HEK293 (cell line): ENCODE measurements around the gene KDR.

Experiments used
- CTCF ChIA-PET: fragments of 350-600 bp; formaldehyde crosslinking; extraction: SDS; loops from one replicate; lab custom pipeline; 2021; ENCODE audit warnings: antibody characterized with exemption; lab: Yijun Ruan, JAX
- POLR2A ChIA-PET: fragments of 300-600 bp; formaldehyde crosslinking; extraction: SDS; loops from one replicate; lab custom pipeline; 2020; ENCODE audit warnings: antibody characterized with exemption, inconsistent platforms; lab: Yijun Ruan, JAX
- H3K27ac ChIP-seq: fragments of 200-500 bp; sonication (Bioruptor generic); 2 replicates; pipeline ENCODE4 v1.5.1; 2014; ENCODE audit warnings: low read depth, low read length, control low read depth, inconsistent platforms; ENCODE audit errors: extremely low read depth
- H3K36me3 ChIP-seq, 2 experiments: fragments of 200-500 bp in 1 of 2; sonication (Bioruptor generic) in 1 of 2; 1 replicate in 1 of 2; 2 replicates in 1 of 2; pipeline ENCODE4 v1.5.1; 2014 to 2017; ENCODE audit warnings: inconsistent platforms in 2 of 2, low read length in 2 of 2; ENCODE audit not compliant: control insufficient read depth in 2 of 2, insufficient read depth in 1 of 2
- H3K4me1 ChIP-seq: fragments of 200-500 bp; sonication (Bioruptor generic); 2 replicates; pipeline ENCODE4 v1.5.1; 2014; ENCODE audit warnings: mild to moderate bottlenecking, low read length, inconsistent platforms; ENCODE audit not compliant: control insufficient read depth, insufficient read depth
- H3K4me3 ChIP-seq: 2 replicates; pipeline ENCODE4 v1.5.1; 2011; ENCODE audit warnings: low read depth, mild to moderate bottlenecking, control low read depth, low read length, moderate library complexity
- H3K9me3 ChIP-seq: fragments of 200-500 bp; sonication (Bioruptor generic); 2 replicates; pipeline ENCODE4 v1.5.1; 2014; ENCODE audit warnings: low read depth, low read length, inconsistent platforms; ENCODE audit not compliant: control insufficient read depth, insufficient read depth
- BCL11B ChIP-seq: fragments of 450-650 bp; formaldehyde crosslinking; IDR thresholded peaks from 2 replicates; pipeline ENCODE4 v1.5.1; 2016; ENCODE audit warnings: low read depth, missing biosample characterization, missing genetic modification characterization
- KLF10 ChIP-seq: fragments of 450-650 bp; IDR thresholded peaks from 2 replicates; pipeline ENCODE4 v1.5.1; 2018; ENCODE audit warnings: missing biosample characterization, mild to moderate bottlenecking, missing genetic modification characterization
- KLF8 ChIP-seq: fragments of 450-650 bp; formaldehyde crosslinking; IDR thresholded peaks from 2 replicates; pipeline ENCODE4 v1.5.1; 2016; ENCODE audit warnings: missing biosample characterization, missing genetic modification characterization
- MYNN ChIP-seq: fragments of 450-650 bp; formaldehyde crosslinking; IDR thresholded peaks from 2 replicates; pipeline ENCODE4 v1.5.1; 2016; ENCODE audit warnings: missing biosample characterization, missing genetic modification characterization, borderline replicate concordance
- MZF1 ChIP-seq: fragments of 450-650 bp; formaldehyde crosslinking; IDR thresholded peaks from 2 replicates; pipeline ENCODE4 v1.5.1; 2017; ENCODE audit warnings: missing biosample characterization, missing genetic modification characterization, borderline replicate concordance
- OSR2 ChIP-seq: fragments of 450-650 bp; formaldehyde crosslinking; IDR thresholded peaks from 2 replicates; pipeline ENCODE4 v1.5.1; 2016; ENCODE audit warnings: missing biosample characterization, missing genetic modification characterization
- RBAK ChIP-seq: fragments of 450-650 bp; formaldehyde crosslinking; IDR thresholded peaks from 2 replicates; pipeline ENCODE4 v1.5.1; 2016; ENCODE audit warnings: missing biosample characterization, missing genetic modification characterization
- TCF7L2 ChIP-seq: IDR thresholded peaks from 2 replicates; pipeline ENCODE4 v1.6.1; 2011; ENCODE audit warnings: low read depth, mild to moderate bottlenecking, inconsistent platforms, low read length, moderate library complexity, borderline replicate concordance
- ZBTB8A ChIP-seq: fragments of 450-650 bp; formaldehyde crosslinking; IDR thresholded peaks from 2 replicates; pipeline ENCODE4 v1.5.1; 2016; ENCODE audit warnings: missing biosample characterization, missing genetic modification characterization
- ZFP3 ChIP-seq: fragments of 450-650 bp; formaldehyde crosslinking; IDR thresholded peaks from 2 replicates; pipeline ENCODE4 v1.5.1; 2016; ENCODE audit warnings: low read depth, missing biosample characterization, missing genetic modification characterization
- ZNF146 ChIP-seq: fragments of 450-650 bp; formaldehyde crosslinking; IDR thresholded peaks from 2 replicates; pipeline ENCODE4 v1.5.1; 2016; ENCODE audit warnings: missing biosample characterization, missing genetic modification characterization
- ZNF155 ChIP-seq: fragments of 450-650 bp; formaldehyde crosslinking; IDR thresholded peaks from 2 replicates; pipeline ENCODE4 v1.5.1; 2016; ENCODE audit warnings: missing biosample characterization, missing genetic modification characterization
- ZNF175 ChIP-seq: fragments of 450-650 bp; formaldehyde crosslinking; IDR thresholded peaks from 2 replicates; pipeline ENCODE4 v1.5.1; 2016; ENCODE audit warnings: missing biosample characterization, missing genetic modification characterization
- ZNF184 ChIP-seq: fragments of 450-650 bp; IDR thresholded peaks from 2 replicates; pipeline ENCODE4 v1.5.1; 2018; ENCODE audit warnings: missing biosample characterization, mild to moderate bottlenecking, missing genetic modification characterization
- ZNF433 ChIP-seq: fragments of 450-650 bp; formaldehyde crosslinking; IDR thresholded peaks from 2 replicates; pipeline ENCODE4 v1.5.1; 2016; ENCODE audit warnings: missing biosample characterization, missing genetic modification characterization, low read depth
- ZNF530 ChIP-seq: fragments of 450-650 bp; formaldehyde crosslinking; IDR thresholded peaks from 2 replicates; pipeline ENCODE4 v1.5.1; 2016; ENCODE audit warnings: low read depth, missing biosample characterization, missing genetic modification characterization
- ZNF548 ChIP-seq: fragments of 450-650 bp; formaldehyde crosslinking; IDR thresholded peaks from 2 replicates; pipeline ENCODE4 v1.5.1; 2016; ENCODE audit warnings: missing biosample characterization, missing genetic modification characterization
- ZNF600 ChIP-seq: fragments of 450-650 bp; formaldehyde crosslinking; IDR thresholded peaks from 2 replicates; pipeline ENCODE4 v1.5.1; 2016; ENCODE audit warnings: missing biosample characterization, missing genetic modification characterization
- ZNF624 ChIP-seq: fragments of 450-650 bp; formaldehyde crosslinking; IDR thresholded peaks from 2 replicates; pipeline ENCODE4 v1.5.1; 2017; ENCODE audit warnings: missing biosample characterization, missing genetic modification characterization
- ZNF629 ChIP-seq: fragments of 450-650 bp; formaldehyde crosslinking; IDR thresholded peaks from 2 replicates; pipeline ENCODE4 v1.5.1; 2017; ENCODE audit warnings: missing biosample characterization, missing genetic modification characterization
- ZNF677 ChIP-seq: fragments of 450-650 bp; IDR thresholded peaks from 2 replicates; pipeline ENCODE4 v1.5.0; 2018; ENCODE audit warnings: missing biosample characterization, mild to moderate bottlenecking, missing genetic modification characterization, moderate library complexity
- ZNF76 ChIP-seq: fragments of 450-650 bp; formaldehyde crosslinking; IDR thresholded peaks from 2 replicates; pipeline ENCODE4; 2016; ENCODE audit warnings: low read depth, missing biosample characterization, missing genetic modification characterization, borderline replicate concordance
- ZNF768 ChIP-seq: fragments of 450-650 bp; formaldehyde crosslinking; IDR thresholded peaks from 2 replicates; pipeline ENCODE4 v1.5.1; 2018; ENCODE audit warnings: missing biosample characterization, mild to moderate bottlenecking, missing genetic modification characterization
- TF ChIP-seq, protein P1 (sequence below): fragments of 450-650 bp; formaldehyde crosslinking; IDR thresholded peaks from 2 replicates; pipeline ENCODE4 v1.5.1; 2017; ENCODE audit warnings: missing biosample characterization, missing genetic modification characterization
- TF ChIP-seq, protein P2 (sequence below): fragments of 450-650 bp; formaldehyde crosslinking; IDR thresholded peaks from 2 replicates; pipeline ENCODE4 v1.5.1; 2016; ENCODE audit warnings: missing biosample characterization, missing genetic modification characterization
- TF ChIP-seq, protein P3 (sequence below): fragments of 450-650 bp; formaldehyde crosslinking; IDR thresholded peaks from 2 replicates; pipeline ENCODE4 v1.5.1; 2017; ENCODE audit warnings: missing biosample characterization, missing genetic modification characterization
- TF ChIP-seq, protein P4 (sequence below): fragments of 450-650 bp; formaldehyde crosslinking; IDR thresholded peaks from 2 replicates; pipeline ENCODE4 v1.5.1; 2016; ENCODE audit warnings: missing biosample characterization, missing genetic modification characterization, borderline replicate concordance
- TF ChIP-seq, protein P5 (sequence below): fragments of 450-650 bp; formaldehyde crosslinking; IDR thresholded peaks from 2 replicates; pipeline ENCODE4 v1.5.1; 2016; ENCODE audit warnings: missing biosample characterization, missing genetic modification characterization

Gene KDR

DNA sequence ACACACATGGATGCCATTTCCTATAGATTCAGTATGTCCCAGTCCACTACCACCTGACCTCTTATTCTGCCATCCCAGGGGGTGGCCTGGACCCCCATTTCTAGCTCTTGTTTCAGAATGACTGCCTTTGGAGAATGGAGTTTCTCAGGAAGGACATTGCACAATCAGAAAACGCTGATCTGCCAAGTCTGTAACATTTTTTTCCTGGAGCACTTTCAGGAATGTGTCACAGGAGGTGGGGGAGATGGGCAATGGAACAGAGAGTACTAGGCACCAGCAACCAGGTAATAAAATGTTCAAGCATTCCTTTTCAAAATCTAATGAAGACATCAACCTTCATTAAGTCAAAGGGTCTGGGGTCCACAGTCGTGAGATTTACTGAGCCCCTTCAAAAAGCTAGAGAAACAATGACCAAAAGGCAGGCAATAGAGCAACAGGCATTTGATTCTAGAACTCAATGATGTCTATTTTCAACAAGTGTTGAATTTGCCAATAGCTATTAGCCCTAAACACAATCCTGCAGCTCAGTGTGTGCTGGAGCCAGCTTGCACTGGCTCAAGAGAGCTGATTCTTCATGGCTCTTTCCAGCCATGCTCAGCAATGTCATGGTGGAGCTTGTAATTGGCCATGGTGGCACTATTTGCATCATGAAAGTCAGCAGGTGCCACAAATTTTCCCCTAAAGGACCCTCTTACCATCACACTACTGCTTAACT lies 87.1 kb downstream of the KDR start:
- no peaks in the 10 kb centered on the region for H3K36me3 ChIP-seq
- TF ChIP-seq, protein P1, sequence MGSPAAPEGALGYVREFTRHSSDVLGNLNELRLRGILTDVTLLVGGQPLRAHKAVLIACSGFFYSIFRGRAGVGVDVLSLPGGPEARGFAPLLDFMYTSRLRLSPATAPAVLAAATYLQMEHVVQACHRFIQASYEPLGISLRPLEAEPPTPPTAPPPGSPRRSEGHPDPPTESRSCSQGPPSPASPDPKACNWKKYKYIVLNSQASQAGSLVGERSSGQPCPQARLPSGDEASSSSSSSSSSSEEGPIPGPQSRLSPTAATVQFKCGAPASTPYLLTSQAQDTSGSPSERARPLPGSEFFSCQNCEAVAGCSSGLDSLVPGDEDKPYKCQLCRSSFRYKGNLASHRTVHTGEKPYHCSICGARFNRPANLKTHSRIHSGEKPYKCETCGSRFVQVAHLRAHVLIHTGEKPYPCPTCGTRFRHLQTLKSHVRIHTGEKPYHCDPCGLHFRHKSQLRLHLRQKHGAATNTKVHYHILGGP (tag by site-specific recombination): no peak
- no peak for TF ChIP-seq ZNF677 (tag by site-specific recombination)
- TF ChIP-seq ZBTB8A: no peak
- TF ChIP-seq ZNF76 (tag by site-specific recombination): no peak
- no peak for TF ChIP-seq ZNF146 (tag by site-specific recombination)
- TF ChIP-seq ZNF433 (tag by site-specific recombination): no peak
- no peak for TF ChIP-seq MZF1 (tag by site-specific recombination)
- no peak for TF ChIP-seq RBAK (tag by site-specific recombination)
- no peak for TF ChIP-seq ZFP3
- TF ChIP-seq, protein P2, sequence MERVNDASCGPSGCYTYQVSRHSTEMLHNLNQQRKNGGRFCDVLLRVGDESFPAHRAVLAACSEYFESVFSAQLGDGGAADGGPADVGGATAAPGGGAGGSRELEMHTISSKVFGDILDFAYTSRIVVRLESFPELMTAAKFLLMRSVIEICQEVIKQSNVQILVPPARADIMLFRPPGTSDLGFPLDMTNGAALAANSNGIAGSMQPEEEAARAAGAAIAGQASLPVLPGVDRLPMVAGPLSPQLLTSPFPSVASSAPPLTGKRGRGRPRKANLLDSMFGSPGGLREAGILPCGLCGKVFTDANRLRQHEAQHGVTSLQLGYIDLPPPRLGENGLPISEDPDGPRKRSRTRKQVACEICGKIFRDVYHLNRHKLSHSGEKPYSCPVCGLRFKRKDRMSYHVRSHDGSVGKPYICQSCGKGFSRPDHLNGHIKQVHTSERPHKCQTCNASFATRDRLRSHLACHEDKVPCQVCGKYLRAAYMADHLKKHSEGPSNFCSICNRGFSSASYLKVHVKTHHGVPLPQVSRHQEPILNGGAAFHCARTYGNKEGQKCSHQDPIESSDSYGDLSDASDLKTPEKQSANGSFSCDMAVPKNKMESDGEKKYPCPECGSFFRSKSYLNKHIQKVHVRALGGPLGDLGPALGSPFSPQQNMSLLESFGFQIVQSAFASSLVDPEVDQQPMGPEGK: no peak
- no peak for TF ChIP-seq ZNF629 (tag by site-specific recombination)
- TF ChIP-seq, protein P3, sequence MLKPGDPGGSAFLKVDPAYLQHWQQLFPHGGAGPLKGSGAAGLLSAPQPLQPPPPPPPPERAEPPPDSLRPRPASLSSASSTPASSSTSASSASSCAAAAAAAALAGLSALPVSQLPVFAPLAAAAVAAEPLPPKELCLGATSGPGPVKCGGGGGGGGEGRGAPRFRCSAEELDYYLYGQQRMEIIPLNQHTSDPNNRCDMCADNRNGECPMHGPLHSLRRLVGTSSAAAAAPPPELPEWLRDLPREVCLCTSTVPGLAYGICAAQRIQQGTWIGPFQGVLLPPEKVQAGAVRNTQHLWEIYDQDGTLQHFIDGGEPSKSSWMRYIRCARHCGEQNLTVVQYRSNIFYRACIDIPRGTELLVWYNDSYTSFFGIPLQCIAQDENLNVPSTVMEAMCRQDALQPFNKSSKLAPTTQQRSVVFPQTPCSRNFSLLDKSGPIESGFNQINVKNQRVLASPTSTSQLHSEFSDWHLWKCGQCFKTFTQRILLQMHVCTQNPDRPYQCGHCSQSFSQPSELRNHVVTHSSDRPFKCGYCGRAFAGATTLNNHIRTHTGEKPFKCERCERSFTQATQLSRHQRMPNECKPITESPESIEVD (tag by site-specific recombination): no peak
- TF ChIP-seq, protein P4, sequence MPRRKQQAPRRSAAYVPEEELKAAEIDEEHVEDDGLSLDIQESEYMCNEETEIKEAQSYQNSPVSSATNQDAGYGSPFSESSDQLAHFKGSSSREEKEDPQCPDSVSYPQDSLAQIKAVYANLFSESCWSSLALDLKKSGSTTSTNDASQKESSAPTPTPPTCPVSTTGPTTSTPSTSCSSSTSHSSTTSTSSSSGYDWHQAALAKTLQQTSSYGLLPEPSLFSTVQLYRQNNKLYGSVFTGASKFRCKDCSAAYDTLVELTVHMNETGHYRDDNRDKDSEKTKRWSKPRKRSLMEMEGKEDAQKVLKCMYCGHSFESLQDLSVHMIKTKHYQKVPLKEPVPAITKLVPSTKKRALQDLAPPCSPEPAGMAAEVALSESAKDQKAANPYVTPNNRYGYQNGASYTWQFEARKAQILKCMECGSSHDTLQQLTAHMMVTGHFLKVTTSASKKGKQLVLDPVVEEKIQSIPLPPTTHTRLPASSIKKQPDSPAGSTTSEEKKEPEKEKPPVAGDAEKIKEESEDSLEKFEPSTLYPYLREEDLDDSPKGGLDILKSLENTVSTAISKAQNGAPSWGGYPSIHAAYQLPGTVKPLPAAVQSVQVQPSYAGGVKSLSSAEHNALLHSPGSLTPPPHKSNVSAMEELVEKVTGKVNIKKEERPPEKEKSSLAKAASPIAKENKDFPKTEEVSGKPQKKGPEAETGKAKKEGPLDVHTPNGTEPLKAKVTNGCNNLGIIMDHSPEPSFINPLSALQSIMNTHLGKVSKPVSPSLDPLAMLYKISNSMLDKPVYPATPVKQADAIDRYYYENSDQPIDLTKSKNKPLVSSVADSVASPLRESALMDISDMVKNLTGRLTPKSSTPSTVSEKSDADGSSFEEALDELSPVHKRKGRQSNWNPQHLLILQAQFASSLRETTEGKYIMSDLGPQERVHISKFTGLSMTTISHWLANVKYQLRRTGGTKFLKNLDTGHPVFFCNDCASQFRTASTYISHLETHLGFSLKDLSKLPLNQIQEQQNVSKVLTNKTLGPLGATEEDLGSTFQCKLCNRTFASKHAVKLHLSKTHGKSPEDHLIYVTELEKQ: no peak
- no peak overlapping the region for H3K27ac ChIP-seq
- H3K9me3 ChIP-seq: no peaks in the 10 kb centered on the region
- ChIA-PET POLR2A (no interaction called here), CTCF (no interaction called here)
- no peaks in the 10 kb centered on the region for H3K4me1 ChIP-seq
- no peak overlapping the region for H3K4me3 ChIP-seq

DNA sequence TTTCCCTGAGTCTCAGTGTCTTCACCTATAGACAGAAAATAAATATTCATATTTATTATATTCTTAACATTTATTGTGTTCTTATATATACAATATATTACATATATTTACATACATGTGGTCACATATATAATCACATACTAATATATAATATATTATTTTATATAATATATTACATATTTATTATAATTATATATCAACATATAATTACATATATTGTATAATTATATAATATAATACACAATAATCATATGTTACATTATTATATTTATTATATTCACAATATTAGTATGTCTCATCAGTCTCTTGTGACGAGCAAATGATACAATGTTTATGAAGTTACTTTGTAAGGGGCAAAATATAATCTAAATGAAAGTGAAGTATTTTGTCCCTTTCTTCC lies 87.7 kb downstream of the KDR start:
- Histone ChIP-seq H3K36me3 (no peaks in the 10 kb centered on the region), H3K27ac (no peak overlapping the region), H3K9me3 (no peaks in the 10 kb centered on the region), H3K4me1 (no peaks in the 10 kb centered on the region), H3K4me3 (no peak overlapping the region)
- no peak for TF ChIP-seq OSR2
- no peak for TF ChIP-seq BCL11B (tag by site-specific recombination)
- no peak for TF ChIP-seq ZNF548 (tag by site-specific recombination)
- TF ChIP-seq ZNF768 (tag by site-specific recombination): no peak
- TF ChIP-seq, protein P5, sequence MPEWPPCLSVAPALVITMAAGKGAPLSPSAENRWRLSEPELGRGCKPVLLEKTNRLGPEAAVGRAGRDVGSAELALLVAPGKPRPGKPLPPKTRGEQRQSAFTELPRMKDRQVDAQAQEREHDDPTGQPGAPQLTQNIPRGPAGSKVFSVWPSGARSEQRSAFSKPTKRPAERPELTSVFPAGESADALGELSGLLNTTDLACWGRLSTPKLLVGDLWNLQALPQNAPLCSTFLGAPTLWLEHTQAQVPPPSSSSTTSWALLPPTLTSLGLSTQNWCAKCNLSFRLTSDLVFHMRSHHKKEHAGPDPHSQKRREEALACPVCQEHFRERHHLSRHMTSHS: no peak
- TF ChIP-seq ZNF624 (tag by site-specific recombination): no peak
- no peak for TF ChIP-seq ZNF155 (tag by site-specific recombination)
- TF ChIP-seq ZNF530 (tag by site-specific recombination): no peak
- TF ChIP-seq MYNN (tag by site-specific recombination): no peak
- TF ChIP-seq ZNF175: no peak
- TF ChIP-seq ZNF600 (tag by site-specific recombination): no peak
- no peak for TF ChIP-seq KLF8 (tag by site-specific recombination)
- TF ChIP-seq ZNF184 (tag by site-specific recombination): no peak
- no peak for TF ChIP-seq TCF7L2
- no peak for TF ChIP-seq KLF10 (tag by site-specific recombination)
- ChIA-PET CTCF (interaction anchor here (0.8 kb wide), 1 partner anchor 285 kb away, joined by 3 read pairs; no protein-coding TSS in a partner anchor), POLR2A (no interaction called here)
